HepG2 (cell line): ENCODE measurements around the gene IL17RC. TPM values are rescaled to one million over a fixed set of nuclear protein-coding genes. Genes with fewer than 3 reads are reported as not detected.

Experiments used
- ARNT ChIP-seq: fragments of 450-650 bp; IDR thresholded peaks from 2 replicates; pipeline ENCODE4 v1.6.1; 2017
- DZIP1 ChIP-seq: sonication (generic); formaldehyde crosslinking; IDR thresholded peaks from 2 replicates; pipeline ENCODE4 v1.5.0; 2020; ENCODE audit warnings: mild to moderate bottlenecking, missing genetic modification reagents
- E2F1 ChIP-seq: sonication (generic); formaldehyde crosslinking; IDR thresholded peaks from 2 replicates; pipeline ENCODE4 v1.5.0; 2020; ENCODE audit warnings: missing genetic modification reagents
- ELK4 ChIP-seq: sonication (generic); formaldehyde crosslinking; IDR thresholded peaks from 2 replicates; pipeline ENCODE4 v1.9.0; 2021; ENCODE audit warnings: missing genetic modification reagents, borderline replicate concordance
- IRX3 ChIP-seq: sonication (generic); formaldehyde crosslinking; IDR thresholded peaks from 2 replicates; pipeline ENCODE4 v1.8.1; 2023; ENCODE audit warnings: mild to moderate bottlenecking, low read depth, missing genetic modification reagents, borderline replicate concordance
- JUN ChIP-seq: sonication (generic); formaldehyde crosslinking; IDR thresholded peaks from 2 replicates; pipeline ENCODE4 v1.4.0; 2020; ENCODE audit warnings: mild to moderate bottlenecking, missing genetic modification reagents
- KDM6A ChIP-seq: IDR thresholded peaks from 2 replicates; pipeline ENCODE4 v1.6.1; 2016; ENCODE audit warnings: low read depth
- PHF21A ChIP-seq: sonication (generic); formaldehyde crosslinking; IDR thresholded peaks from 2 replicates; pipeline ENCODE4 v1.5.0; 2020; ENCODE audit warnings: mild to moderate bottlenecking, missing genetic modification reagents
- RFXAP ChIP-seq: sonication (generic); formaldehyde crosslinking; IDR thresholded peaks from 2 replicates; pipeline ENCODE4 v1.4.0; 2020; ENCODE audit warnings: missing genetic modification reagents, borderline replicate concordance
- SIN3A ChIP-seq: IDR thresholded peaks from 2 replicates; pipeline ENCODE4 v1.6.1; 2011; ENCODE audit warnings: low read depth, mild to moderate bottlenecking, control low read depth, low read length, borderline replicate concordance
- SMARCC2 ChIP-seq: fragments of 450-650 bp; IDR thresholded peaks from 2 replicates; pipeline ENCODE4 v1.6.1; 2017; ENCODE audit warnings: antibody characterized with exemption, mild to moderate bottlenecking
- ZBTB42 ChIP-seq: sonication (generic); formaldehyde crosslinking; IDR thresholded peaks from 2 replicates; pipeline ENCODE4 v1.5.0; 2020; ENCODE audit warnings: mild to moderate bottlenecking, missing genetic modification reagents
- ZBTB46 ChIP-seq: sonication (generic); formaldehyde crosslinking; IDR thresholded peaks from 2 replicates; pipeline ENCODE4 v1.4.0; 2020; ENCODE audit warnings: mild to moderate bottlenecking, missing genetic modification reagents, borderline replicate concordance
- ZFP36 ChIP-seq: fragments of 150-350 bp; IDR thresholded peaks from 2 replicates; pipeline ENCODE4 v1.6.1; 2018; ENCODE audit warnings: borderline replicate concordance, low read length, low read depth; ENCODE audit not compliant: partially characterized antibody
- ZXDC ChIP-seq: sonication (generic); formaldehyde crosslinking; IDR thresholded peaks from 2 replicates; pipeline ENCODE4 v1.5.0; 2020; ENCODE audit warnings: mild to moderate bottlenecking, missing genetic modification reagents
- polyA plus RNA-seq, 8 experiments: library from polyadenylated mRNA; depleted of rRNA in 3 of 8; stranded (reverse) in 7 of 8; unstranded in 1 of 8; fragments of >200 nt; fragmentation: Illumina TruSeq in 4 of 8; extraction: Trizol in 4 of 8; gene quantifications; 2 replicates each; pipeline versions ENCODE4 v1.2.1 to v1.2.3, GENCODE V29; 2011 to 2016; ENCODE audit warnings: low read depth in 4 of 8, missing spikeins in 1 of 8, mixed read lengths in 1 of 8; ENCODE audit not compliant: insufficient read depth in 1 of 8
- total RNA-seq, 5 experiments: library from RNA; depleted of rRNA; stranded (reverse); fragments of >200 nt; fragmentation: Illumina TruSeq; extraction: Trizol; gene quantifications; 2 replicates each; pipeline ENCODE4 v1.2.3, GENCODE V29; 2016; ENCODE audit warnings: low read depth in 1 of 5

The IL17RC gene
- total and polyA plus RNA-seq, 2 of the 13 experiments (the other 11 are each of a cell fraction or from before 2014, with no cell fraction given): 20.7 to 24.0 TPM

- TF ChIP-seq ZXDC (CRISPR knock-in tag) (no peak), ELK4 (CRISPR knock-in tag) (no peak), JUN (CRISPR knock-in tag) (no peak), ZBTB46 (CRISPR knock-in tag) (no peak), RFXAP (peak; percentile 58; the same call in 1 of the 2 replicates), ZBTB42 (CRISPR knock-in tag) (no peak), E2F1 (no peak), PHF21A (CRISPR knock-in tag) (0 out of 2 replicates have a peak, but pooled peaks have one; percentile 10), DZIP1 (no peak; the same call in 1 of the 2 replicates), ARNT (no peak), SIN3A (peak; percentile 56; the same call in 1 of the 2 replicates), IRX3 (no peak), ZFP36 (no peak), SMARCC2 (no peak), KDM6A (no peak)
Measured at GRCh38 chr3:9916734-9917680, at the start of gene IL17RC (continued).
